ENCODE measurements around the gene AXIN2. TPM values are rescaled to one million over a fixed set of nuclear protein-coding genes. Genes with fewer than 3 reads are reported as not detected.

Gene AXIN2
- total RNA-seq, 4 donors from 2014 or later: 17.2 to 63.4 (median 49.3) TPM

- DNase-seq (ENCODE audit: extremely low spot score): no peak
- no peaks in the 10 kb centered on the region for H3K9me3 ChIP-seq
- no peaks in the 10 kb centered on the region for H3K27me3 ChIP-seq
- peaks cover 24 to 66% (median 37%) of the 10 kb centered on the region in 4 donors for H3K4me1 ChIP-seq
- intact Hi-C loops (cut with DNase I): no loop called here
- no peak overlapping the region for H3K4me3 ChIP-seq
- 93% methylated on average over 35 of the region's 35 CpGs for WGBS
- peak overlapping the region in 2 of 4 donors; percentile 24 to 40 for H3K27ac ChIP-seq (replicated peaks in 1 of 4)
- peaks cover 56 to 83% (median 67%) of the 10 kb centered on the region in 4 donors for H3K36me3 ChIP-seq
- TF ChIP-seq EP300 (IDR thresholded peaks at IDR 0.05) (no peak), POLR2AphosphoS5 (IDR thresholded peaks at IDR 0.05) (no peak), POLR2A (IDR thresholded peaks at IDR 0.05; ENCODE audit: low read depth) (no peak)
Measured at GRCh38 chr17:65537343-65537844, 24.1 kb downstream of the AXIN2 start.

GRCh38 chr17:65536573-65537342, 24.7 kb downstream of the AXIN2 start:
- H3K9me3 ChIP-seq: no peaks in the 10 kb centered on the region
- WGBS: 86% methylated on average over 30 of the region's 35 CpGs
- H3K36me3 ChIP-seq: peaks cover 56 to 86% (median 67%) of the 10 kb centered on the region in 4 donors
- H3K27ac ChIP-seq (replicated peaks in 1 of 4): peak overlapping the region in 1 of 4 donors; percentile 24
- H3K4me3 ChIP-seq: no peak overlapping the region
- H3K4me1 ChIP-seq: peaks cover 26 to 66% (median 44%) of the 10 kb centered on the region in 4 donors
- no peak for TF ChIP-seq POLR2AphosphoS5 (IDR thresholded peaks at IDR 0.05)
- no peak for TF ChIP-seq CTCF (IDR thresholded peaks at IDR 0.05)
- TF ChIP-seq EP300 (IDR thresholded peaks at IDR 0.05): no peak
- no peak for TF ChIP-seq POLR2A (IDR thresholded peaks at IDR 0.05; ENCODE audit: low read depth)
- H3K27me3 ChIP-seq: no peaks in the 10 kb centered on the region
- intact Hi-C loops (cut with DNase I): no loop called here
- DNase-seq (ENCODE audit: extremely low spot score): no peak

DNA sequence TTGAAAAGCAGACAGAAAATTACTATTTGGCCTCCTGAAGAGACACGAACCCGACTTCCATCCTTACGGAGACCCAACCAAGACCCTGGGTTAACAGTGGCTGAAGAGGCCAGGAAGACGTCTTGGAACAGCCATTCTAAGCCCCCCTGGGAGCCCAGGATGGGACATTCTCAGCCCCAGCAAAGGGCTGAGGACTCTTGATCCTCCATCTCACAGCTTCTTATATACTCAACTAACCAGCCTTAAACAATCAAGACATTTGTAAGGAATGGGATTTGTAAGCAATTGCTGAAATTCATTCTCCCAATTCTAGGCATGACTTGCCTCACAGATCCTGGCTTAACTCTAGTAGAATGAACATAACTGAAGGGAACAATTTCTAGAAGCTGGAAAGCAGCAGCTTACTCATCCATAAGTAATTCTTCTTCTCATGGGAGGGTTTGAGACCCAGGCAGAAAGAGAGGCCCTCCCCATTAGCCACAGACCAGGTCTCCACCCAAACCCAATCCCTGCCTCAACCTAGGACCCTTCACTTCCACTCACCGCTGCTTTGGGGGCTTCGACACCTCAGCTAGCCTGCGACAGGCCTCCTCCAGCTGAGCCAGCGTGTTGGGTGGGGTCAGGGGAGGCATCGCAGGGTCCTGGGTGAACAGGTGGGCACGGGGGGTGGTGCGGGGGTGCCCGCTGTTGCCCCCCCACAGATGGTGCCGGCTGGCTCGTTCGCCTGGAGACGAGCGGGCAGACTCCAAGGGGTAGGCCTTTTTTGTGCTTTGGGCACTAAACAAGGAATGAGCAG, 25.5 kb downstream of the AXIN2 start:
- Histone ChIP-seq H3K4me1 (peaks cover 34 to 69% (median 51%) of the 10 kb centered on the region in 4 donors), H3K36me3 (peaks cover 56 to 83% (median 64%) of the 10 kb centered on the region in 4 donors), H3K9me3 (no peaks in the 10 kb centered on the region), H3K4me3 (no peak overlapping the region), H3K27ac (replicated peaks in 1 of 4) (peak overlapping the region in 2 of 4 donors; percentile 13 to 24), H3K27me3 (no peaks in the 10 kb centered on the region)
- intact Hi-C loops (cut with DNase I): no loop called here
- no peak for DNase-seq (ENCODE audit: extremely low spot score)
- TF ChIP-seq POLR2A (IDR thresholded peaks at IDR 0.05; ENCODE audit: low read depth) (no peak), POLR2AphosphoS5 (IDR thresholded peaks at IDR 0.05) (no peak), CTCF (IDR thresholded peaks at IDR 0.05) (no peak), EP300 (IDR thresholded peaks at IDR 0.05) (no peak)
- 88% methylated on average over 13 of the region's 17 CpGs for WGBS

GRCh38 chr17:65533852-65534457, 27.5 kb downstream of the AXIN2 start:
- WGBS: 78% methylated on average over 9 of the region's 9 CpGs
- Histone ChIP-seq H3K4me1 (peaks cover 36 to 67% (median 53%) of the 10 kb centered on the region in 4 donors), H3K4me3 (no peak overlapping the region), H3K36me3 (peaks cover 50 to 76% (median 63%) of the 10 kb centered on the region in 4 donors), H3K9me3 (no peaks in the 10 kb centered on the region), H3K27me3 (no peaks in the 10 kb centered on the region), H3K27ac (replicated peaks in 1 of 4) (peak overlapping the region in 2 of 4 donors; percentile 74 to 75)
- DNase-seq (ENCODE audit: extremely low spot score): no peak
- no peak for TF ChIP-seq EP300 (IDR thresholded peaks at IDR 0.05)
- TF ChIP-seq POLR2AphosphoS5 (IDR thresholded peaks at IDR 0.05): no peak
- no peak for TF ChIP-seq CTCF (IDR thresholded peaks at IDR 0.05)
- TF ChIP-seq POLR2A (IDR thresholded peaks at IDR 0.05; ENCODE audit: low read depth): no peak
- intact Hi-C loops (cut with DNase I): no loop called here

Measured in esophagus muscularis mucosa (tissue), 4 donors.